GM18951 (cell line): ENCODE results near the gene MRM2.

ENCODE experiments used
- POLR2A ChIP-seq: IDR thresholded peaks from 4 replicates; pipeline ENCODE4 v1.6.1; 2011; ENCODE audit warnings: mild to moderate bottlenecking; ENCODE audit not compliant: insufficient read length, insufficient read depth; ENCODE audit errors: extremely low read depth
- in situ Hi-C: fragments of 300-500 bp; cut with MboI; formaldehyde crosslinking; loops from one replicate; pipeline ENCODE4 v1.12.0; 2022; ENCODE audit warnings: low sequenced_read_pairs, mixed read lengths, inconsistent platforms; ENCODE audit not compliant: unreplicated experiment

MRM2 gene

GRCh38 chr7:2219136-2219535 lies 22.9 kb downstream of the MRM2 start:
- no peak for TF ChIP-seq POLR2A
- in situ Hi-C loops, result no loop called here

DNA sequence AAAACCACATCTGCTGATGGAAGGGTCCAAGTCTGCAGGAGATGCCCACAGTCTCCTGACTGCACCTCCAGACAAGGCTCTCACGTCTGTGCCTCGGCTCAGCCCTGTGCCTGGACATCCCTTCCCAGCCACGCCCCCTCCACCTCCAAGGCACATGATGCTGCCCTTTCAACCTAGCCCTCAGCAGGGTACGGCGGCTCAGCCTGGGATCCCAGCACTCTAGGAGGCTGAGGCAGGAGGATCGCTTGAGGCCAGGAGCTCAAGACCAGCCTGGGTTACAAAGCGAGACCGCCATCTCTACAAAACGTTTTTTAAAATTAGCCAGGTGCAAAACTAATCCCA lies 23.6 kb downstream of the MRM2 start:
- in situ Hi-C loops, result no loop called here
- TF ChIP-seq POLR2A, result no peak

GRCh38 chr7:2217716-2218443 lies 24.1 kb downstream of the MRM2 start:
- TF ChIP-seq POLR2A, result no peak
- in situ Hi-C loops, result no loop called here

DNA sequence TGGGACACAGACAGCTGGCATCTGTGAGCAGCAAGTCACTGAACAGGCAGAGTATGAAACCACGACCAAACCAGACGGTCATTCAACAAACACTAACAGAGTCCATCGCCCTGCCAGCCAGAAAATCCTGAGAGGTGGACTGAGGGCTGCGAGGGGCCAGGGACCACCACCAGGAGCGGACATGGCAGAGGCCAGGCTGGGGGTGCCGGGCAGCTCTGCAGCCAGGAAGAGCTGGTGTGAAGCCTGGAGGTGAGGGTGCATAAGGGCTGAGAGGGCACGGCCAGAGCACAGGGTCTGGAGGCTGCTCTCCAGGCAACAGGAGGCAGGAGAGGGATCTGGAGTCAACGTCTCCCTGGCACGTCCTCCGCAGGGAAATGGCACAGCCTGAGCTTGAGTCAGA lies 24.8 kb downstream of the MRM2 start:
- no peak for TF ChIP-seq POLR2A
- in situ Hi-C loops, result no loop called here

GRCh38 chr7:2215851-2216250 lies 26.2 kb downstream of the MRM2 start:
- in situ Hi-C loops, result no loop called here
- TF ChIP-seq POLR2A, result no peak

GRCh38 chr7:2214636-2215035 lies 27.4 kb downstream of the MRM2 start:
- no peak for TF ChIP-seq POLR2A
- in situ Hi-C loops, result no loop called here

- TF ChIP-seq POLR2A, result no peak
- in situ Hi-C loops, result no loop called here
Measured at GRCh38 chr7:2213551-2214215, 28.3 kb downstream of the MRM2 start.

GRCh38 chr7:2212906-2213305 lies 29.1 kb downstream of the MRM2 start:
- no peak for TF ChIP-seq POLR2A
- in situ Hi-C loops, result no loop called here

DNA sequence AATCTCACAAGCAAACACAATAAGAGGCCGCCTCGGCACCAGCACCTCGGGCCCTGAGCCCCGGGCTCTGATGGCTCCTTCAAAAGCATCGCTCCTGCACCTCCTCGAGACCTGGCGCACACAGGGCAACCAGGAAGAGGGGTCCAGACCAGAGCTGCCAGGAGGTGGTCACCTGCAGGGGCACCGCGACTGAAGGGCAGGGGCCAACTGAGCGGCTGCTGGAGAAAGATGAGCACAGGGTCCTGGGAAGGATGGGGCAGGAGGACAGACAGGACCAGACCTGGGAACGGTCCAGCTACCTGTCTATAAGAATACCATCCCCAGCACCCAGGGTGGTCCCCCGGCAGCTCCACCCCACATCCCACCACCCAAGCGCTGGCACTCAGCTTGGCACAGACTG lies 30.1 kb downstream of the MRM2 start:
- in situ Hi-C loops, result no loop called here

GRCh38 chr7:2211259-2211880 lies 30.6 kb downstream of the MRM2 start:
- no peak for TF ChIP-seq POLR2A
- in situ Hi-C loops, result no loop called here

More for the DNA sequence above, 30.1 kb downstream of the MRM2 start:
- TF ChIP-seq POLR2A, result no peak

GRCh38 chr7:2210551-2211258 lies 31.3 kb downstream of the MRM2 start:
- TF ChIP-seq POLR2A, result no peak

DNA sequence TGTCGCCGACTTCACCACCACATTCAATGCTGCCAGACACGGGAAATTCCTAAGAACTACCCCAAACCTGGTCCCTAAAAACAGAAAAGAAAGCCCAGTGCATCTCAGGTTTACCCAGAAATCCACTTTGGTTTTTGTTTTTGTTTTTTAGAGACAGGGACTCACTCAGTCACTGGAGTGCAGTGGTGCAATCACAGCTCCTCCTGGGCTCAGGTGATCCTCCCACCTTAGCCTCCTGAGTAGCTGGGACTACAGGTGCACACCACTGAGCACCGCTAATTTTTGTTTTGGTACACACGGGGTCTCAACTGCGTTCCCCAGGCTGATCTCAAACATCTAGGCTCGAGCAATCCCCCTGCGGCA lies 32.1 kb downstream of the MRM2 start:
- TF ChIP-seq POLR2A, result no peak
- in situ Hi-C loops, result no loop called here

More at GRCh38 chr7:2210551-2211258, 31.3 kb downstream of the MRM2 start:
- in situ Hi-C loops, result no loop called here

DNA sequence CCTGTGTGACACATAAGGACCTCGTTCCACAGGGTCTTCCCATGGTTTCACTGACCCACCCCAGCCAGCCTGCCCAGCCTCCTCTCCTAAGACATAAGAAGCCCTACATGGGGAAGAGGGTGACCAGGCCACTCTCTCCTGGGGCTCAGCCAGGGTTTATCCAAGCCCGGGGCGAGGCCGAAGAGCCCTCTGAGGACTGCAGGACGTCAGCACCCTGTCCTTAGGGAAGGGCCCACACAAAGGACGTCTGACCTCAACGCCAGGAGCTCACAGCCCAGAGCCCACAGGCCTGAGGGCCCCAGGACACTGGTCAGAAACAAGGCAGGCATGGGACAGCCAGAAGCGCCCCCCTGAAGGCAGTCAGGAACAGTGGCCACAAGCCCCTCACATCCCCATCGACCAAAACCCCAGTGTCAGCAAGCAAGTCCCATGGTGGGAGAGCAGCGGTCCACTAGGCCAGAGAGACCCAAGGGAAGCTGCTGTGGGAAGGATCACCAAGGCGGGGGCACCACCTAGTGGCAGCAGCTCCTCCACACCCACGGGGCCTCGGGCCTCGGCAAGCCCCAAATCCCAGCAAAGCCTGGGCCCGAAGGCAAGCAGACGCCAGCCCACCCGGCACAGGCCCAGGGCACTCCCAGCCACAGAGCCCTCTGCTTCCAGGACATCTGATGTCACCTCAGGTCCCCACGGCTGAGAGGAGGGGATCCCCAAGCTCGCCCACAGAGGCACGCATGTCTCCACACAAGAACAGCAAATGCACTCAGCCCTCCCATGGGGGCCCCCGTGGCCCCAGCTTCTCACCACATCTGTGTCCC lies 32.7 kb downstream of the MRM2 start:
- in situ Hi-C loops, result no loop called here

GRCh38 chr7:2208712-2209111 lies 33.3 kb downstream of the MRM2 start:
- TF ChIP-seq POLR2A, result no peak
- in situ Hi-C loops, result no loop called here

More for the DNA sequence above, 32.7 kb downstream of the MRM2 start:
- no peak for TF ChIP-seq POLR2A
